Breast epithelium (tissue), 4 donors: ENCODE results near the gene BTN3A1. TPM values are rescaled to one million over a fixed set of nuclear protein-coding genes. Genes with fewer than 3 reads are reported as not detected.

Source experiments
- DNase-seq, 2 donors: peaks; one replicate each; pipeline ENCODE4 v3.0.0-alpha.2; 2019; ENCODE audit warnings: low spot score in 2 of 2
- H3K27ac ChIP-seq, 2 donors: fragments of 200-600 bp; sonication (generic) in 1 of 2; one replicate each; pipeline ENCODE4 v1.5.1; 2016 to 2019; ENCODE audit warnings: mild to moderate bottlenecking in 1 of 2
- H3K27me3 ChIP-seq, 2 donors: fragments of 200-600 bp; sonication (generic) in 1 of 2; one replicate each; pipeline versions ENCODE4 v1.5.1 to v1.6.0; 2017 to 2019; ENCODE audit warnings: control low read depth in 1 of 2, mild to moderate bottlenecking in 1 of 2
- H3K36me3 ChIP-seq: fragments of 200-600 bp; one replicate; pipeline ENCODE4 v1.5.1; 2019
- H3K4me1 ChIP-seq, 2 donors: fragments of 200-600 bp; sonication (generic); one replicate each; pipeline ENCODE4 v1.5.1; 2016 to 2019; ENCODE audit warnings: control low read depth in 1 of 2
- H3K4me3 ChIP-seq, 3 donors: fragments of 200-600 bp; sonication (generic); 1 replicate in 2 of 3; 2 replicates in 1 of 3; pipeline ENCODE4 v1.5.1; 2016 to 2019; ENCODE audit warnings: mild to moderate bottlenecking in 3 of 3, moderate library complexity in 2 of 3
- H3K9me3 ChIP-seq, 2 donors: fragments of 200-600 bp; sonication (generic) in 1 of 2; one replicate each; pipeline ENCODE4 v1.5.1; 2016 to 2019; ENCODE audit warnings: control low read depth in 1 of 2
- POLR2A ChIP-seq: fragments of 450-650 bp; IDR thresholded peaks from one replicate; pipeline ENCODE4 v1.6.1; 2016; ENCODE audit warnings: antibody characterized with exemption, mild to moderate bottlenecking, moderate library complexity
- POLR2AphosphoS5 ChIP-seq, 3 donors: sonication (generic); formaldehyde crosslinking; IDR thresholded peaks; one replicate each; pipeline ENCODE4 v1.6.1; 2017; ENCODE audit warnings: antibody characterized with exemption in 3 of 3
- intact Hi-C: fragments of 100-400 bp; cut with DNase I; formaldehyde crosslinking; loops from one replicate; pipeline ENCODE4 v1.15.1; 2023; ENCODE audit warnings: low total_unique reads
- total RNA-seq, 3 donors: library from RNA; depleted of rRNA; stranded (reverse); fragments of >200 nt; gene quantifications; one replicate each; pipeline ENCODE4 v1.1.0, GENCODE V29; 2016
- TF ChIP-seq, protein P1 (sequence below), 3 donors: fragments of 450-650 bp; IDR thresholded peaks; one replicate each; pipeline ENCODE4 v1.5.1; 2016 to 2017; ENCODE audit warnings: antibody characterized with exemption in 3 of 3, mild to moderate bottlenecking in 3 of 3, moderate library complexity in 3 of 3

The BTN3A1 gene
- total RNA-seq, 3 donors from 2014 or later, result 9.1 to 23.4 (median 12.8) TPM

- Histone ChIP-seq H3K4me3 (peak overlapping the region in 2 of 3 donors; percentile 8 to 37), H3K27me3 (no peaks in the 10 kb centered on the region), H3K4me1 (peaks cover 0 to 3% of the 10 kb centered on the region in 2 donors), H3K27ac (no peak overlapping the region), H3K36me3 (no peaks in the 10 kb centered on the region), H3K9me3 (no peaks in the 10 kb centered on the region)
- DNase-seq, result no peak
- TF ChIP-seq, protein P1, sequence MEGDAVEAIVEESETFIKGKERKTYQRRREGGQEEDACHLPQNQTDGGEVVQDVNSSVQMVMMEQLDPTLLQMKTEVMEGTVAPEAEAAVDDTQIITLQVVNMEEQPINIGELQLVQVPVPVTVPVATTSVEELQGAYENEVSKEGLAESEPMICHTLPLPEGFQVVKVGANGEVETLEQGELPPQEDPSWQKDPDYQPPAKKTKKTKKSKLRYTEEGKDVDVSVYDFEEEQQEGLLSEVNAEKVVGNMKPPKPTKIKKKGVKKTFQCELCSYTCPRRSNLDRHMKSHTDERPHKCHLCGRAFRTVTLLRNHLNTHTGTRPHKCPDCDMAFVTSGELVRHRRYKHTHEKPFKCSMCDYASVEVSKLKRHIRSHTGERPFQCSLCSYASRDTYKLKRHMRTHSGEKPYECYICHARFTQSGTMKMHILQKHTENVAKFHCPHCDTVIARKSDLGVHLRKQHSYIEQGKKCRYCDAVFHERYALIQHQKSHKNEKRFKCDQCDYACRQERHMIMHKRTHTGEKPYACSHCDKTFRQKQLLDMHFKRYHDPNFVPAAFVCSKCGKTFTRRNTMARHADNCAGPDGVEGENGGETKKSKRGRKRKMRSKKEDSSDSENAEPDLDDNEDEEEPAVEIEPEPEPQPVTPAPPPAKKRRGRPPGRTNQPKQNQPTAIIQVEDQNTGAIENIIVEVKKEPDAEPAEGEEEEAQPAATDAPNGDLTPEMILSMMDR (IDR thresholded peaks at IDR 0.05), result no peak
- TF ChIP-seq POLR2A (no peak), POLR2AphosphoS5 (IDR thresholded peaks at IDR 0.05) (no peak)
- intact Hi-C loops, result no loop called here
Observed at GRCh38 chr6:26441977-26442376, 39.9 kb downstream of the BTN3A1 start.

- Histone ChIP-seq H3K27me3 (no peaks in the 10 kb centered on the region), H3K36me3 (no peaks in the 10 kb centered on the region), H3K27ac (peak overlapping the region in 1 of 2 donors; percentile 13), H3K4me3 (no peak overlapping the region), H3K9me3 (no peaks in the 10 kb centered on the region), H3K4me1 (no peaks in the 10 kb centered on the region)
- intact Hi-C loops, result no loop called here
- no peak for DNase-seq
- TF ChIP-seq POLR2AphosphoS5 (IDR thresholded peaks at IDR 0.05), result no peak
Observed at GRCh38 chr6:26445934-26446667, 44.0 kb downstream of the BTN3A1 start.

- Histone ChIP-seq H3K27me3 (no peaks in the 10 kb centered on the region), H3K4me1 (no peaks in the 10 kb centered on the region), H3K9me3 (no peaks in the 10 kb centered on the region), H3K4me3 (no peak overlapping the region), H3K36me3 (no peaks in the 10 kb centered on the region), H3K27ac (no peak overlapping the region)
- intact Hi-C loops, result no loop called here
- DNase-seq, result no peak
- TF ChIP-seq, protein P1 (IDR thresholded peaks at IDR 0.05), result no peak
- TF ChIP-seq POLR2AphosphoS5 (IDR thresholded peaks at IDR 0.05), result no peak
- TF ChIP-seq POLR2A, result no peak
Observed at GRCh38 chr6:26447257-26447656, 45.2 kb downstream of the BTN3A1 start.

DNA sequence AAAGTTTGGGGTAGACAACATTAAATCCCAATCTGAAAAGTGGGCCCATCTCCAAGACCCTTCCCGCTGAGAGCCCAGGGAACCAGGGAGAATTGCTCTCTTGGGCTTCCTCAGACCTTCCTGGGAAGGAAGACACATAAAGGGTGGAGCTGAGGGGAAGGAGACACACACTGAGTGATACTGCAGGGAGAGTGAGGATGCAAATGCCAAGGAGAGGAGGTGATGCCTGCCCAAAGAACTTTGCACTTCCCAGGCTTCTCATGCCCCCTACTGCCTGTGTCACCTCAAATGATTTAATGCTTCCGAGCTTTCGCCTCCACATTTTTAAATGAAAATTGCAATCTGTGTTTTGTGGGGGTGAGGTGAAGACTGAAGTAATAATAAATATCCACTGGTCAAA, 48.2 kb downstream of the BTN3A1 start:
- H3K27ac ChIP-seq, result no peak overlapping the region
- H3K4me3 ChIP-seq, result no peak overlapping the region
- no peaks in the 10 kb centered on the region for H3K4me1 ChIP-seq
- no peaks in the 10 kb centered on the region for H3K36me3 ChIP-seq
- H3K27me3 ChIP-seq, result no peaks in the 10 kb centered on the region
- intact Hi-C loops, result loop anchor here (10.0 kb wide), 1 partner anchor 105 kb away; no protein-coding TSS in a partner anchor
- DNase-seq, result no peak
- no peaks in the 10 kb centered on the region for H3K9me3 ChIP-seq
- no peak for TF ChIP-seq POLR2AphosphoS5 (IDR thresholded peaks at IDR 0.05)
- TF ChIP-seq, protein P1 (IDR thresholded peaks at IDR 0.05), result no peak
- no peak for TF ChIP-seq POLR2A

GRCh38 chr6:26452631-26453235, 50.7 kb downstream of the BTN3A1 start:
- TF ChIP-seq, protein P1 (IDR thresholded peaks at IDR 0.05), result no peak
- TF ChIP-seq POLR2A (no peak), POLR2AphosphoS5 (IDR thresholded peaks at IDR 0.05) (no peak)
- intact Hi-C loops, result loop anchor here (10.0 kb wide), 1 partner anchor 108 kb away; no protein-coding TSS in a partner anchor
- H3K9me3 ChIP-seq, result no peaks in the 10 kb centered on the region
- no peak for DNase-seq
- H3K36me3 ChIP-seq, result no peaks in the 10 kb centered on the region
- H3K4me1 ChIP-seq, result no peaks in the 10 kb centered on the region
- no peak overlapping the region for H3K4me3 ChIP-seq
- H3K27ac ChIP-seq, result no peak overlapping the region
- H3K27me3 ChIP-seq, result no peaks in the 10 kb centered on the region
